GM23338 (cell line): ENCODE results near the gene CHRDL2. TPM values are rescaled to one million over a fixed set of nuclear protein-coding genes. Genes with fewer than 3 reads are reported as not detected.

Experiments
- ATAC-seq: fragments of 200-7000 bp; cut with Tn5 transposase; 3 replicates; pipeline ENCODE4 v1.9.1; 2020
- DNase-seq: peaks from one replicate; pipeline ENCODE4 v3.0.0-alpha.2; 2015; ENCODE audit warnings: low spot score
- H2AFZ ChIP-seq: fragments of 200-600 bp; sonication (generic); 2 replicates; pipeline ENCODE4 v1.8.0; 2016; ENCODE audit warnings: antibody characterized with exemption, mild to moderate bottlenecking, moderate library complexity
- H3F3A ChIP-seq: fragments of 200-600 bp; sonication (generic); replicated peaks from 2 replicates; pipeline ENCODE4 v1.8.0; 2017; ENCODE audit warnings: antibody characterized with exemption, mixed run types, low read depth
- H3K27ac ChIP-seq: fragments of 200-600 bp; sonication (generic); 2 replicates; pipeline ENCODE4 v1.6.1; 2016; ENCODE audit warnings: low read depth
- H3K27me3 ChIP-seq: fragments of 200-600 bp; sonication (generic); 2 replicates; pipeline ENCODE4 v1.8.0; 2016; ENCODE audit warnings: mild to moderate bottlenecking, mixed run types, moderate library complexity; ENCODE audit not compliant: insufficient read depth
- H3K36me3 ChIP-seq: fragments of 200-600 bp; sonication (generic); 2 replicates; pipeline ENCODE4 v1.8.0; 2016; ENCODE audit warnings: mild to moderate bottlenecking; ENCODE audit not compliant: insufficient read depth
- H3K4me1 ChIP-seq: fragments of 200-600 bp; sonication (generic); 2 replicates; pipeline ENCODE4 v1.8.0; 2016; ENCODE audit warnings: mild to moderate bottlenecking, moderate library complexity; ENCODE audit not compliant: insufficient read depth
- H3K4me2 ChIP-seq: fragments of 200-600 bp; sonication (generic); 2 replicates; pipeline ENCODE4 v1.7.1; 2017; ENCODE audit warnings: mixed run types
- H3K4me3 ChIP-seq: fragments of 200-600 bp; sonication (generic); 2 replicates; pipeline ENCODE4 v1.6.1; 2016; ENCODE audit warnings: mixed run types
- H3K79me2 ChIP-seq: fragments of 200-600 bp; sonication (generic); replicated peaks from 2 replicates; pipeline ENCODE4 v1.8.0; 2017; ENCODE audit warnings: mild to moderate bottlenecking; ENCODE audit not compliant: insufficient read depth
- H3K9me2 ChIP-seq: fragments of 200-600 bp; sonication (generic); 2 replicates; pipeline ENCODE4 v1.8.0; 2017; ENCODE audit not compliant: insufficient read depth
- H4K20me1 ChIP-seq: fragments of 200-600 bp; sonication (generic); replicated peaks from 2 replicates; pipeline ENCODE4 v1.8.0; 2017; ENCODE audit warnings: mild to moderate bottlenecking; ENCODE audit not compliant: insufficient read depth
- H3K27ac Mint-ChIP-seq: 2 replicates; pipeline ENCODE4 v1.8.0; 2020; ENCODE audit warnings: inconsistent platforms, mild to moderate bottlenecking, moderate library complexity, mixed read lengths
- H3K27me3 Mint-ChIP-seq: 3 replicates; pipeline ENCODE4 v1.8.0; 2022; ENCODE audit warnings: low read depth, mild to moderate bottlenecking, moderate library complexity, mixed read lengths, inconsistent platforms; ENCODE audit not compliant: insufficient read depth, poor library complexity
- H3K36me3 Mint-ChIP-seq: 3 replicates; pipeline ENCODE4 v1.8.0; 2021; ENCODE audit warnings: low read depth, mild to moderate bottlenecking, inconsistent platforms, moderate library complexity, mixed read lengths
- H3K4me1 Mint-ChIP-seq: 3 replicates; pipeline ENCODE4 v1.8.0; 2020; ENCODE audit warnings: mild to moderate bottlenecking, inconsistent platforms, mixed read lengths
- H3K4me3 Mint-ChIP-seq: 3 replicates; pipeline ENCODE4 v1.8.0; 2021; ENCODE audit warnings: moderate library complexity, mild to moderate bottlenecking, inconsistent platforms, mixed read lengths
- H3K9me3 Mint-ChIP-seq: 3 replicates; pipeline ENCODE4 v1.8.0; 2020; ENCODE audit warnings: moderate library complexity, mild to moderate bottlenecking, inconsistent platforms, mixed read lengths
- CREB1 ChIP-seq: fragments of 250-450 bp; sonication (Bioruptor Pico); IDR thresholded peaks from 2 replicates; pipeline ENCODE4 v1.5.0; 2020; ENCODE audit warnings: low read depth, mild to moderate bottlenecking, moderate library complexity
- EZH2 ChIP-seq: fragments of 200-600 bp; sonication (generic); IDR thresholded peaks from one replicate; pipeline ENCODE4 v1.8.0; 2017; ENCODE audit warnings: antibody characterized with exemption, mild to moderate bottlenecking, low read depth; ENCODE audit not compliant: unreplicated experiment
- EZH2phosphoT487 ChIP-seq: fragments of 200-600 bp; sonication (generic); IDR thresholded peaks from one replicate; pipeline ENCODE4 v1.8.1; 2018; ENCODE audit warnings: antibody characterized with exemption; ENCODE audit not compliant: unreplicated experiment
- JUNB ChIP-seq: IDR thresholded peaks from one replicate; pipeline ENCODE4 v1.6.1; 2016; ENCODE audit warnings: antibody characterized with exemption; ENCODE audit not compliant: unreplicated experiment
- NANOG ChIP-seq: IDR thresholded peaks from 2 replicates; pipeline ENCODE4 v1.6.1; 2016; ENCODE audit warnings: antibody characterized with exemption, borderline replicate concordance
- POLR2AphosphoS5 ChIP-seq: IDR thresholded peaks from 2 replicates; pipeline ENCODE4 v1.6.1; 2016; ENCODE audit warnings: antibody characterized with exemption, low read depth
- STAT1 ChIP-seq: IDR thresholded peaks from one replicate; pipeline ENCODE4 v1.6.1; 2016; ENCODE audit warnings: antibody characterized with exemption; ENCODE audit not compliant: unreplicated experiment
- ZNF114 ChIP-seq: fragments of 250-450 bp; sonication (Bioruptor Pico); IDR thresholded peaks from 2 replicates; pipeline ENCODE4 v1.5.0; 2020; ENCODE audit warnings: mild to moderate bottlenecking, moderate library complexity
- ZNF331 ChIP-seq: fragments of 250-450 bp; sonication (Bioruptor Pico); IDR thresholded peaks from 2 replicates; pipeline ENCODE4 v1.5.0; 2020; ENCODE audit warnings: low read depth, mild to moderate bottlenecking, moderate library complexity
- polyA plus RNA-seq: library from polyadenylated mRNA; unstranded; fragments of >200 nt; fragmentation: Nextera tagmentation; extraction: Ambion mirVana; gene quantifications from 2 replicates; pipeline ENCODE4 v1.2.1, GENCODE V29; 2016
- total RNA-seq: library from RNA; depleted of rRNA; stranded (reverse); fragments of >200 nt; shearing (Covaris generic); gene quantifications from 2 replicates; pipeline ENCODE4 v1.2.3, GENCODE V29; 2014
- TF ChIP-seq, protein P1 (sequence below): IDR thresholded peaks from 2 replicates; pipeline ENCODE4 v1.6.1; 2016; ENCODE audit warnings: antibody characterized with exemption
- TF ChIP-seq, protein P2 (sequence below): IDR thresholded peaks from one replicate; pipeline ENCODE4 v1.6.1; 2018; ENCODE audit warnings: antibody characterized with exemption; ENCODE audit not compliant: unreplicated experiment
- TF ChIP-seq, protein P3 (sequence below), 2 experiments: fragments of 200-600 bp in 1 of 2; sonication (generic) in 1 of 2; conservative IDR thresholded peaks; 2 replicates each; pipeline versions ENCODE4 v1.5.1 to v1.6.1; 2016 to 2017; ENCODE audit warnings: antibody characterized with exemption in 2 of 2, low read depth in 2 of 2, mild to moderate bottlenecking in 2 of 2, moderate library complexity in 1 of 2
- TF ChIP-seq, protein P4 (sequence below): fragments of 250-450 bp; sonication (Bioruptor Pico); IDR thresholded peaks from 2 replicates; pipeline ENCODE4 v1.5.0; 2020; ENCODE audit warnings: mild to moderate bottlenecking, moderate library complexity

Gene CHRDL2
- total and polyA plus RNA-seq, 2 experiments from 2014 or later, result 0.21 TPM; not detected in 1

DNA sequence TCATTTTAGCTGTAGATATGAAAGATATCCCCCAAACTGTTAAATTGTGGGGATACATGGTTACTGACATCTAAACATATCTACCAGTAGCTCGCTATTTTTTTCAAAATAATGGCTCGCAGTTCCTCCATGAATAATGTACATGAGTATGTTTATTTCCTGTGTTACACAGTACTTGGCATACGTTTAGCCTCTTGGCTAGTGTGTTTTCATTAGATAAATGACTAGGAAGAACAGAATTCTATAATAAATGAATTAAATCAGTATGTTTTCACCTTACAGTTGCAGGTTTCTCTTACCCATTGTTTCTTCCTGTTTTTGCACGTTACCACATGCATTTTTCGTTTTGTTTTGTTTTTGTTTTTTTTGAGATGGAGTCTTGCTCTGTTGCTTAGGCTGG lies 39.2 kb upstream of the CHRDL2 start:
- H3K27me3 Mint-ChIP-seq, result no peaks in the 10 kb centered on the region
- H3K4me3 ChIP-seq, result no peak overlapping the region
- H3K79me2 ChIP-seq, result peaks cover 62% of the 10 kb centered on the region
- ATAC-seq (no peak), DNase-seq (no peak)
- TF ChIP-seq, protein P1, sequence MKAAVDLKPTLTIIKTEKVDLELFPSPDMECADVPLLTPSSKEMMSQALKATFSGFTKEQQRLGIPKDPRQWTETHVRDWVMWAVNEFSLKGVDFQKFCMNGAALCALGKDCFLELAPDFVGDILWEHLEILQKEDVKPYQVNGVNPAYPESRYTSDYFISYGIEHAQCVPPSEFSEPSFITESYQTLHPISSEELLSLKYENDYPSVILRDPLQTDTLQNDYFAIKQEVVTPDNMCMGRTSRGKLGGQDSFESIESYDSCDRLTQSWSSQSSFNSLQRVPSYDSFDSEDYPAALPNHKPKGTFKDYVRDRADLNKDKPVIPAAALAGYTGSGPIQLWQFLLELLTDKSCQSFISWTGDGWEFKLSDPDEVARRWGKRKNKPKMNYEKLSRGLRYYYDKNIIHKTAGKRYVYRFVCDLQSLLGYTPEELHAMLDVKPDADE, result no peak
- TF ChIP-seq ZNF331 (CRISPR knock-in tag) (no peak), STAT1 (no peak), EZH2phosphoT487 (no peak), CREB1 (CRISPR knock-in tag) (no peak), ZNF114 (CRISPR knock-in tag) (no peak), EZH2 (no peak), POLR2AphosphoS5 (no peak), NANOG (no peak), JUNB (no peak)
- TF ChIP-seq, protein P2, sequence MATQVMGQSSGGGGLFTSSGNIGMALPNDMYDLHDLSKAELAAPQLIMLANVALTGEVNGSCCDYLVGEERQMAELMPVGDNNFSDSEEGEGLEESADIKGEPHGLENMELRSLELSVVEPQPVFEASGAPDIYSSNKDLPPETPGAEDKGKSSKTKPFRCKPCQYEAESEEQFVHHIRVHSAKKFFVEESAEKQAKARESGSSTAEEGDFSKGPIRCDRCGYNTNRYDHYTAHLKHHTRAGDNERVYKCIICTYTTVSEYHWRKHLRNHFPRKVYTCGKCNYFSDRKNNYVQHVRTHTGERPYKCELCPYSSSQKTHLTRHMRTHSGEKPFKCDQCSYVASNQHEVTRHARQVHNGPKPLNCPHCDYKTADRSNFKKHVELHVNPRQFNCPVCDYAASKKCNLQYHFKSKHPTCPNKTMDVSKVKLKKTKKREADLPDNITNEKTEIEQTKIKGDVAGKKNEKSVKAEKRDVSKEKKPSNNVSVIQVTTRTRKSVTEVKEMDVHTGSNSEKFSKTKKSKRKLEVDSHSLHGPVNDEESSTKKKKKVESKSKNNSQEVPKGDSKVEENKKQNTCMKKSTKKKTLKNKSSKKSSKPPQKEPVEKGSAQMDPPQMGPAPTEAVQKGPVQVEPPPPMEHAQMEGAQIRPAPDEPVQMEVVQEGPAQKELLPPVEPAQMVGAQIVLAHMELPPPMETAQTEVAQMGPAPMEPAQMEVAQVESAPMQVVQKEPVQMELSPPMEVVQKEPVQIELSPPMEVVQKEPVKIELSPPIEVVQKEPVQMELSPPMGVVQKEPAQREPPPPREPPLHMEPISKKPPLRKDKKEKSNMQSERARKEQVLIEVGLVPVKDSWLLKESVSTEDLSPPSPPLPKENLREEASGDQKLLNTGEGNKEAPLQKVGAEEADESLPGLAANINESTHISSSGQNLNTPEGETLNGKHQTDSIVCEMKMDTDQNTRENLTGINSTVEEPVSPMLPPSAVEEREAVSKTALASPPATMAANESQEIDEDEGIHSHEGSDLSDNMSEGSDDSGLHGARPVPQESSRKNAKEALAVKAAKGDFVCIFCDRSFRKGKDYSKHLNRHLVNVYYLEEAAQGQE, result no peak
- TF ChIP-seq, protein P3, sequence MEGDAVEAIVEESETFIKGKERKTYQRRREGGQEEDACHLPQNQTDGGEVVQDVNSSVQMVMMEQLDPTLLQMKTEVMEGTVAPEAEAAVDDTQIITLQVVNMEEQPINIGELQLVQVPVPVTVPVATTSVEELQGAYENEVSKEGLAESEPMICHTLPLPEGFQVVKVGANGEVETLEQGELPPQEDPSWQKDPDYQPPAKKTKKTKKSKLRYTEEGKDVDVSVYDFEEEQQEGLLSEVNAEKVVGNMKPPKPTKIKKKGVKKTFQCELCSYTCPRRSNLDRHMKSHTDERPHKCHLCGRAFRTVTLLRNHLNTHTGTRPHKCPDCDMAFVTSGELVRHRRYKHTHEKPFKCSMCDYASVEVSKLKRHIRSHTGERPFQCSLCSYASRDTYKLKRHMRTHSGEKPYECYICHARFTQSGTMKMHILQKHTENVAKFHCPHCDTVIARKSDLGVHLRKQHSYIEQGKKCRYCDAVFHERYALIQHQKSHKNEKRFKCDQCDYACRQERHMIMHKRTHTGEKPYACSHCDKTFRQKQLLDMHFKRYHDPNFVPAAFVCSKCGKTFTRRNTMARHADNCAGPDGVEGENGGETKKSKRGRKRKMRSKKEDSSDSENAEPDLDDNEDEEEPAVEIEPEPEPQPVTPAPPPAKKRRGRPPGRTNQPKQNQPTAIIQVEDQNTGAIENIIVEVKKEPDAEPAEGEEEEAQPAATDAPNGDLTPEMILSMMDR (conservative IDR thresholded peaks at IDR 0.05; ENCODE audit: low read depth in 2 of 2), result no peak
- TF ChIP-seq, protein P4, sequence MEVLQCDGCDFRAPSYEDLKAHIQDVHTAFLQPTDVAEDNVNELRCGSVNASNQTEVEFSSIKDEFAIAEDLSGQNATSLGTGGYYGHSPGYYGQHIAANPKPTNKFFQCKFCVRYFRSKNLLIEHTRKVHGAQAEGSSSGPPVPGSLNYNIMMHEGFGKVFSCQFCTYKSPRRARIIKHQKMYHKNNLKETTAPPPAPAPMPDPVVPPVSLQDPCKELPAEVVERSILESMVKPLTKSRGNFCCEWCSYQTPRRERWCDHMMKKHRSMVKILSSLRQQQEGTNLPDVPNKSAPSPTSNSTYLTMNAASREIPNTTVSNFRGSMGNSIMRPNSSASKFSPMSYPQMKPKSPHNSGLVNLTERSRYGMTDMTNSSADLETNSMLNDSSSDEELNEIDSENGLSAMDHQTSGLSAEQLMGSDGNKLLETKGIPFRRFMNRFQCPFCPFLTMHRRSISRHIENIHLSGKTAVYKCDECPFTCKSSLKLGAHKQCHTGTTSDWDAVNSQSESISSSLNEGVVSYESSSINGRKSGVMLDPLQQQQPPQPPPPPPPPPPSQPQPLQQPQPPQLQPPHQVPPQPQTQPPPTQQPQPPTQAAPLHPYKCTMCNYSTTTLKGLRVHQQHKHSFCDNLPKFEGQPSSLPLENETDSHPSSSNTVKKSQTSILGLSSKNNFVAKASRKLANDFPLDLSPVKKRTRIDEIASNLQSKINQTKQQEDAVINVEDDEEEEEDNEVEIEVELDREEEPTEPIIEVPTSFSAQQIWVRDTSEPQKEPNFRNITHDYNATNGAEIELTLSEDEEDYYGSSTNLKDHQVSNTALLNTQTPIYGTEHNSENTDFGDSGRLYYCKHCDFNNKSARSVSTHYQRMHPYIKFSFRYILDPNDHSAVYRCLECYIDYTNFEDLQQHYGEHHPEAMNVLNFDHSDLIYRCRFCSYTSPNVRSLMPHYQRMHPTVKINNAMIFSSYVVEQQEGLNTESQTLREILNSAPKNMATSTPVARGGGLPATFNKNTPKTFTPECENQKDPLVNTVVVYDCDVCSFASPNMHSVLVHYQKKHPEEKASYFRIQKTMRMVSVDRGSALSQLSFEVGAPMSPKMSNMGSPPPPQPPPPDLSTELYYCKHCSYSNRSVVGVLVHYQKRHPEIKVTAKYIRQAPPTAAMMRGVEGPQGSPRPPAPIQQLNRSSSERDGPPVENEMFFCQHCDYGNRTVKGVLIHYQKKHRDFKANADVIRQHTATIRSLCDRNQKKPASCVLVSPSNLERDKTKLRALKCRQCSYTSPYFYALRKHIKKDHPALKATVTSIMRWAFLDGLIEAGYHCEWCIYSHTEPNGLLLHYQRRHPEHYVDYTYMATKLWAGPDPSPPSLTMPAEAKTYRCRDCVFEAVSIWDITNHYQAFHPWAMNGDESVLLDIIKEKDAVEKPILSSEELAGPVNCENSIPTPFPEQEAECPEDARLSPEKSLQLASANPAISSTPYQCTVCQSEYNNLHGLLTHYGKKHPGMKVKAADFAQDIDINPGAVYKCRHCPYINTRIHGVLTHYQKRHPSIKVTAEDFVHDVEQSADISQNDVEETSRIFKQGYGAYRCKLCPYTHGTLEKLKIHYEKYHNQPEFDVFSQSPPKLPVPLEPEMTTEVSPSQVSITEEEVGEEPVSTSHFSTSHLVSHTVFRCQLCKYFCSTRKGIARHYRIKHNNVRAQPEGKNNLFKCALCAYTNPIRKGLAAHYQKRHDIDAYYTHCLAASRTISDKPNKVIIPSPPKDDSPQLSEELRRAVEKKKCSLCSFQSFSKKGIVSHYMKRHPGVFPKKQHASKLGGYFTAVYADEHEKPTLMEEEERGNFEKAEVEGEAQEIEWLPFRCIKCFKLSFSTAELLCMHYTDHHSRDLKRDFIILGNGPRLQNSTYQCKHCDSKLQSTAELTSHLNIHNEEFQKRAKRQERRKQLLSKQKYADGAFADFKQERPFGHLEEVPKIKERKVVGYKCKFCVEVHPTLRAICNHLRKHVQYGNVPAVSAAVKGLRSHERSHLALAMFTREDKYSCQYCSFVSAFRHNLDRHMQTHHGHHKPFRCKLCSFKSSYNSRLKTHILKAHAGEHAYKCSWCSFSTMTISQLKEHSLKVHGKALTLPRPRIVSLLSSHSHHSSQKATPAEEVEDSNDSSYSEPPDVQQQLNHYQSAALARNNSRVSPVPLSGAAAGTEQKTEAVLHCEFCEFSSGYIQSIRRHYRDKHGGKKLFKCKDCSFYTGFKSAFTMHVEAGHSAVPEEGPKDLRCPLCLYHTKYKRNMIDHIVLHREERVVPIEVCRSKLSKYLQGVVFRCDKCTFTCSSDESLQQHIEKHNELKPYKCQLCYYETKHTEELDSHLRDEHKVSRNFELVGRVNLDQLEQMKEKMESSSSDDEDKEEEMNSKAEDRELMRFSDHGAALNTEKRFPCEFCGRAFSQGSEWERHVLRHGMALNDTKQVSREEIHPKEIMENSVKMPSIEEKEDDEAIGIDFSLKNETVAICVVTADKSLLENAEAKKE (CRISPR knock-in tag), result no peak
- H3K27ac Mint-ChIP-seq, result no peak overlapping the region
- 0 out of 2 replicates have a peak, but pooled peaks cover 15% of the 10 kb centered on the region for H4K20me1 ChIP-seq
- H3K4me2 ChIP-seq, result no peak overlapping the region
- no peaks in the 10 kb centered on the region for H3K36me3 ChIP-seq
- H3K4me1 ChIP-seq, result no peaks in the 10 kb centered on the region
- H3K9me3 Mint-ChIP-seq, result no peaks in the 10 kb centered on the region
- H3K27ac ChIP-seq, result no peak overlapping the region
- H3K4me3 Mint-ChIP-seq, result no peak overlapping the region
- no peak overlapping the region for H2AFZ ChIP-seq
- H3F3A ChIP-seq, result no peaks in the 10 kb centered on the region
- H3K9me2 ChIP-seq, result no peaks in the 10 kb centered on the region
- no peaks in the 10 kb centered on the region for H3K36me3 Mint-ChIP-seq
- H3K27me3 ChIP-seq, result no peaks in the 10 kb centered on the region
- H3K4me1 Mint-ChIP-seq, result no peaks in the 10 kb centered on the region
